HFFc6 (cell line): Measurements from ENCODE around the gene COG6. TPM values are rescaled to one million over a fixed set of nuclear protein-coding genes. Genes with fewer than 3 reads are reported as not detected.

Experiments used
- DNase-seq: peaks from one replicate; pipeline ENCODE4 v3.0.0-alpha.2; 2018
- H3K27ac Mint-ChIP-seq: 2 replicates; pipeline ENCODE4 v1.8.0; 2020; ENCODE audit warnings: mild to moderate bottlenecking, mixed read lengths
- H3K27me3 Mint-ChIP-seq: 2 replicates; pipeline ENCODE4 v1.8.0; 2021; ENCODE audit warnings: mild to moderate bottlenecking, moderate library complexity, mixed read lengths; ENCODE audit not compliant: insufficient read depth
- H3K36me3 Mint-ChIP-seq: 2 replicates; pipeline ENCODE4 v1.8.0; 2021; ENCODE audit warnings: low read depth, mixed read lengths
- H3K4me1 Mint-ChIP-seq: 2 replicates; pipeline ENCODE4 v1.8.0; 2020; ENCODE audit warnings: low read depth, mixed read lengths
- H3K4me3 Mint-ChIP-seq: 2 replicates; pipeline ENCODE4 v1.8.0; 2020; ENCODE audit warnings: mild to moderate bottlenecking, moderate library complexity, mixed read lengths
- H3K9me3 Mint-ChIP-seq: 2 replicates; pipeline ENCODE4 v1.8.0; 2020; ENCODE audit warnings: mild to moderate bottlenecking, mixed read lengths
- total RNA-seq, 6 experiments: library from RNA; stranded (reverse); fragmentation: NEBNext Ultra II Directional; extraction: Animal tissue kit (Norgen Biotek cat#: 25700); gene quantifications; 2 replicates in 1 of 6; 3 replicates in 5 of 6; pipeline ENCODE4 v1.2.3, GENCODE V29; 2021
- TF ChIP-seq, protein P1 (sequence below): fragments of 200-600 bp; sonication (generic); IDR thresholded peaks from 2 replicates; pipeline ENCODE4 v1.5.0; 2021; ENCODE audit warnings: antibody characterized with exemption, mild to moderate bottlenecking

Gene COG6
- total RNA-seq, 6 experiments from 2014 or later, result 43.1 to 56.0 (median 47.2) TPM

DNA sequence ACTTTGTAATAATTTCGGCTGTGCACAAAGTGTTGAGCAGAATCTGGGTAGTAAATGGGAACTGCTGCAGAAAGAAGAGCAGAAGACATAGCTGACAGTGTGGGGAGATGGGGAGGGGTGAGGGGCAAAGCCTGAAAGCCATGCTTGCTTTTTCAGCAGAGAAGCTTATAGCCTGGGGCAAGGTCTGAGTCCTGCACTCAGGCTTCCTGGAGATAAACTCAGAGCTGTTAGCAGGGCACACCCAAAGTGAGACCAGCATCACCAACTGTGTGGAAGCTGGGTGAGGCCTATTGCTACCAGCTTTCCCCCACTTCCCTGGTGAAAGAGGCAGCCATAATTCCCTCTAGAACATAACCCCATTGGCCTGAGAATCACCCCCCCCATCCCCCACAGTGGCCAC, 36.9 kb upstream of the COG6 start:
- H3K9me3 Mint-ChIP-seq, result no peaks in the 10 kb centered on the region
- H3K4me3 Mint-ChIP-seq, result no peak overlapping the region
- no peaks in the 10 kb centered on the region for H3K36me3 Mint-ChIP-seq
- H3K4me1 Mint-ChIP-seq, result no peaks in the 10 kb centered on the region
- H3K27me3 Mint-ChIP-seq, result peaks cover 21% of the 10 kb centered on the region
- H3K27ac Mint-ChIP-seq, result no peak overlapping the region
- DNase-seq, result no peak
- TF ChIP-seq, protein P1, sequence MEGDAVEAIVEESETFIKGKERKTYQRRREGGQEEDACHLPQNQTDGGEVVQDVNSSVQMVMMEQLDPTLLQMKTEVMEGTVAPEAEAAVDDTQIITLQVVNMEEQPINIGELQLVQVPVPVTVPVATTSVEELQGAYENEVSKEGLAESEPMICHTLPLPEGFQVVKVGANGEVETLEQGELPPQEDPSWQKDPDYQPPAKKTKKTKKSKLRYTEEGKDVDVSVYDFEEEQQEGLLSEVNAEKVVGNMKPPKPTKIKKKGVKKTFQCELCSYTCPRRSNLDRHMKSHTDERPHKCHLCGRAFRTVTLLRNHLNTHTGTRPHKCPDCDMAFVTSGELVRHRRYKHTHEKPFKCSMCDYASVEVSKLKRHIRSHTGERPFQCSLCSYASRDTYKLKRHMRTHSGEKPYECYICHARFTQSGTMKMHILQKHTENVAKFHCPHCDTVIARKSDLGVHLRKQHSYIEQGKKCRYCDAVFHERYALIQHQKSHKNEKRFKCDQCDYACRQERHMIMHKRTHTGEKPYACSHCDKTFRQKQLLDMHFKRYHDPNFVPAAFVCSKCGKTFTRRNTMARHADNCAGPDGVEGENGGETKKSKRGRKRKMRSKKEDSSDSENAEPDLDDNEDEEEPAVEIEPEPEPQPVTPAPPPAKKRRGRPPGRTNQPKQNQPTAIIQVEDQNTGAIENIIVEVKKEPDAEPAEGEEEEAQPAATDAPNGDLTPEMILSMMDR, result no peak

DNA sequence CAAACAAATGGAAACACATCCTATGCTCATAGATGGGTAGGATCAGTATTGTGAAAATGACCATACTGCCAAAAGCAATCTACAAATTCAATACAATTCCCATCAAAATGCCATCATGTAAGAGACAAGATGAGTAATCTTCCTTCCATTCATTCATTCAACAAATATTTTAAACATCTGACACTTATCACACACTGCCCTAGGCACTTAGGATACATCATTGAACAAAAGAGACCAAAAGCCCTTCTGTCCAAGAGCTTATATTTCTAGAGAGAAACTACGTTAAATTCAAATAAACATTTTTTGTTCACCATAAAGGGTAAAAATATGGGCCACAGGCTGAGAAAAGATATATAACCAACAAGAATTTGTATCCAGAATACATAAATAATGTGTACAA, 32.0 kb upstream of the COG6 start:
- TF ChIP-seq, protein P1, result no peak
- Mint-ChIP-seq H3K27me3 (peaks cover 19% of the 10 kb centered on the region), H3K36me3 (no peaks in the 10 kb centered on the region), H3K4me3 (no peak overlapping the region), H3K4me1 (no peaks in the 10 kb centered on the region), H3K27ac (no peak overlapping the region), H3K9me3 (no peaks in the 10 kb centered on the region)
- no peak for DNase-seq

DNA sequence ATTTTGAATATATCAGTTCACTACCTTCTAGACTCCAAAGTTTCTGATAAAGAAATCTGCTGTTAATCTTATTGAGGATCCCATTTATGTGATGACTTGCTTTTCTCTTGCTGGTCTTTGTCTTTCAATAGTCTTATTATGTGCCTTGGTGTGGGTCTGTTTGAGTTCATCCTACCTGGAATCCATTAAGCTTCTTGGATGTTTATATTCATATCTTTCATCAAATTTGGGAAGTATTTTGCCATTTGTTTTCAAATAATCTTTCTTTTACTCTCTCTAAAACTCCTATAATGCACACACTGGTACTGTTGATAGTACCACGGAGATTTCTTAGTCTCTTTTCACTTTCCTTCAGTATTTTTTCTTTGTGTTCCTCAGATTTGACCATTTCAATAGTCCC, 24.2 kb upstream of the COG6 start:
- DNase-seq, result no peak
- Mint-ChIP-seq H3K4me1 (no peaks in the 10 kb centered on the region), H3K27ac (no peak overlapping the region), H3K27me3 (peaks cover 20% of the 10 kb centered on the region), H3K9me3 (no peaks in the 10 kb centered on the region), H3K4me3 (no peak overlapping the region), H3K36me3 (no peaks in the 10 kb centered on the region)
- TF ChIP-seq, protein P1, result no peak

DNA sequence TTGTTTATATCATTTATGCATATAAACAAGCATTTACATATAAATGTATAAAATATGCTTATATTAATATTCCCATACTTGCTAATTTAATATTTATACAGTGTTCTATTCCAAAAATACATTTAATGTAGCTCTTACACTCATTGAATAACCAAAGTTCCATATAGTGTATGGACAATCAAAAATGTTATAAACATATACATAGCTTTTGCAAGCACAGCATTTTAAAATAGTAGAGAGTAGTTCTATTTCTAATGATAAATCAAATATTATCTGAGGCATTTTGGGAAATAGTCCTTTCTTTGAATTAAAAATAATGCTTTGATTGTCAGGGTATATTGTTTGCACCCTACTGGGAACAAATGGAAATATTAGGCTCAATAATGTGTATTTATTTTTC, 22.5 kb upstream of the COG6 start:
- DNase-seq, result no peak
- H3K4me1 Mint-ChIP-seq, result no peaks in the 10 kb centered on the region
- H3K4me3 Mint-ChIP-seq, result no peak overlapping the region
- H3K27me3 Mint-ChIP-seq, result peaks cover 23% of the 10 kb centered on the region
- TF ChIP-seq, protein P1, result no peak
- H3K27ac Mint-ChIP-seq, result no peak overlapping the region
- H3K9me3 Mint-ChIP-seq, result no peaks in the 10 kb centered on the region
- H3K36me3 Mint-ChIP-seq, result no peaks in the 10 kb centered on the region

DNA sequence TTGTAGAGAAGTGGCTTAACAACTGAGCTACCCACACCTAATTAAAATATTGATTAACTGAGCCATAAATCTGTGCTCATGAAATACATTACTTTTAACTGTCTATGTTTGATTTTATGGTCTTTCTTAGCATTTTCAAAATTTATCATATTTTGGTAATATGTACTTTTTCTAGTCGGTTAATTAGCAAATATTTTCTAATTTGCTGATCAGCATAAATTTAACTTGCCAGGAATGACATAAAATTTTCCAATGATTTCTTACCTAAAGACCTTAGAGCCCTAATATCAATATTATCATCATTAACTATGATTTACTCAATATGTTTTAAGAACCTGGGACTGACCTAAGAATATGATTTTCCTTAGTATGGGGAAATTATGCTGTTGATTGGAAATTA, 19.9 kb upstream of the COG6 start:
- H3K9me3 Mint-ChIP-seq, result no peaks in the 10 kb centered on the region
- no peak for DNase-seq
- H3K27ac Mint-ChIP-seq, result no peak overlapping the region
- no peak overlapping the region for H3K4me3 Mint-ChIP-seq
- TF ChIP-seq, protein P1, result no peak
- peaks cover 23% of the 10 kb centered on the region for H3K27me3 Mint-ChIP-seq
- H3K4me1 Mint-ChIP-seq, result no peaks in the 10 kb centered on the region
- H3K36me3 Mint-ChIP-seq, result no peaks in the 10 kb centered on the region

DNA sequence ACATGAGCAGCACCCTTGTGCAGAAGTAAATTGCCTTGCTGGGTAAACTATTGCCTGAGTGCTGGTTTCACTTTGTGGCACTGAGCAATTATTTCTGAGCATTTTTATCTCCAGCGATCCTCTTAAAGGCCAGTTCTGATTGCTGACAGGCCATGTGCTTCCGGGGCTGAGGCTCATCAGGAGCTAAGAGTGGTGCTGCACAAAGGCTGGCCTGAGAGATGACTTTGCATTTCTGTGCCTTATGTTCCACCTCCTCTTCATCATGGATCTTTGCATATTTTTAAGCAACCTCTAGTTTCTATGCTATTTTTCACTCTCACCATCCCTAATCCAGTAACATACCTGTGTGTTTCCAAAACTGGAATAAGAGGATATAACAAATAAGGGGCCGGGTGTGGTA, 17.6 kb upstream of the COG6 start:
- H3K27me3 Mint-ChIP-seq, result peaks cover 24% of the 10 kb centered on the region
- H3K27ac Mint-ChIP-seq, result no peak overlapping the region
- H3K4me1 Mint-ChIP-seq, result no peaks in the 10 kb centered on the region
- H3K4me3 Mint-ChIP-seq, result no peak overlapping the region
- H3K36me3 Mint-ChIP-seq, result no peaks in the 10 kb centered on the region
- TF ChIP-seq, protein P1, result no peak
- no peaks in the 10 kb centered on the region for H3K9me3 Mint-ChIP-seq
- no peak for DNase-seq
